Thyroid gland (tissue), 4 donors: ENCODE data around the gene SHROOM3. TPM values are rescaled to one million over a fixed set of nuclear protein-coding genes. Genes with fewer than 3 reads are reported as not detected.

Experiments
- DNase-seq, 2 donors: peaks; one replicate each; pipeline ENCODE4 v3.0.0-alpha.2; 2019
- H3K27ac ChIP-seq, 3 donors: fragments of 200-600 bp; sonication (generic); 1 replicate in 2 of 3; 2 replicates in 1 of 3; pipeline ENCODE4 v1.5.1; 2016 to 2019; ENCODE audit warnings: mild to moderate bottlenecking in 1 of 3, moderate library complexity in 1 of 3
- H3K27me3 ChIP-seq: fragments of 200-600 bp; sonication (generic); one replicate; pipeline ENCODE4 v1.5.1; 2019
- H3K36me3 ChIP-seq, 2 donors: fragments of 200-600 bp; sonication (generic); one replicate each; pipeline ENCODE4 v1.5.1; 2016 to 2019
- H3K4me1 ChIP-seq, 2 donors: fragments of 200-600 bp; sonication (generic); one replicate each; pipeline ENCODE4 v1.5.1; 2017 to 2019
- H3K4me3 ChIP-seq, 3 donors: fragments of 200-600 bp; sonication (generic); replicated peaks in 1 of 3; 1 replicate in 2 of 3; 2 replicates in 1 of 3; pipeline ENCODE4 v1.5.1; 2016; ENCODE audit warnings: mild to moderate bottlenecking in 1 of 3
- H3K9me3 ChIP-seq: fragments of 200-600 bp; sonication (generic); one replicate; pipeline ENCODE4 v1.5.1; 2017
- CTCF ChIP-seq, 6 experiments: fragments of 200-600 bp in 3 of 6; fragments of 450-650 bp in 3 of 6; sonication (generic) in 3 of 6; IDR thresholded peaks; one replicate each; pipeline ENCODE4 v1.5.1; 2016 to 2019; ENCODE audit warnings: antibody characterized with exemption in 6 of 6, mild to moderate bottlenecking in 2 of 6, inconsistent platforms in 1 of 6, moderate library complexity in 1 of 6
- POLR2A ChIP-seq, 2 donors: fragments of 450-650 bp; IDR thresholded peaks; one replicate each; pipeline ENCODE4 v1.6.1; 2017; ENCODE audit warnings: antibody characterized with exemption in 2 of 2, mild to moderate bottlenecking in 2 of 2, moderate library complexity in 1 of 2
- WGBS, 2 donors: methylation state at CpG; one replicate each; pipeline ENCODE4 v1.1.5; 2017; 5-methylcytosine and 5-hydroxymethylcytosine counted together
- intact Hi-C: fragments of 100-400 bp; cut with DNase I; formaldehyde crosslinking; loops from one replicate; pipeline ENCODE4 v1.15.1; 2023
- total RNA-seq, 4 donors: library from RNA; depleted of rRNA; stranded (reverse); fragments of >200 nt; gene quantifications; one replicate each; pipeline ENCODE4 v1.2.3, GENCODE V29; 2016

Gene SHROOM3
- total RNA-seq, 4 donors from 2014 or later: 41.7 to 77.8 (median 62.0) TPM

- Histone ChIP-seq H3K27ac (peak overlapping the region; percentile 45 to 65 (median 59)), H3K9me3 (no peaks in the 10 kb centered on the region), H3K36me3 (no peaks in the 10 kb centered on the region), H3K4me1 (peaks cover 15 to 28% of the 10 kb centered on the region in 2 donors), H3K27me3 (no peaks in the 10 kb centered on the region), H3K4me3 (no peak overlapping the region)
- no peak for DNase-seq
- no peak for TF ChIP-seq POLR2A (IDR thresholded peaks at IDR 0.05)
- TF ChIP-seq CTCF (IDR thresholded peaks at IDR 0.05): no peak
- intact Hi-C loops: no loop called here
- 73 to 80% methylated on average over 33 to 37 of the region's 37 CpGs for WGBS, 2 donors
These were observed 366.7 kb downstream of the SHROOM3 start for GRCh38 chr4:76801621-76802235.

- Histone ChIP-seq H3K9me3 (no peaks in the 10 kb centered on the region), H3K36me3 (no peaks in the 10 kb centered on the region), H3K4me1 (peaks cover 15 to 28% of the 10 kb centered on the region in 2 donors), H3K27me3 (no peaks in the 10 kb centered on the region), H3K27ac (peak overlapping the region; percentile 45 to 65 (median 59)), H3K4me3 (no peak overlapping the region)
- WGBS, 2 donors: 51 to 59% methylated on average over 20 of the region's 20 CpGs
- intact Hi-C loops: no loop called here
- DNase-seq: peak; percentile 23 to 34
- TF ChIP-seq CTCF (IDR thresholded peaks at IDR 0.05) (no peak), POLR2A (IDR thresholded peaks at IDR 0.05) (no peak)
These were observed 367.4 kb downstream of the SHROOM3 start for GRCh38 chr4:76802236-76803021.

- TF ChIP-seq POLR2A (IDR thresholded peaks at IDR 0.05): no peak
- no peak for TF ChIP-seq CTCF (IDR thresholded peaks at IDR 0.05)
- H3K27me3 ChIP-seq: no peaks in the 10 kb centered on the region
- intact Hi-C loops: no loop called here
- H3K36me3 ChIP-seq: no peaks in the 10 kb centered on the region
- H3K27ac ChIP-seq: peak overlapping the region in 1 of 3 donors; percentile 65
- DNase-seq: peak in 1 of 2 donors; percentile 4
- no peak overlapping the region for H3K4me3 ChIP-seq
- WGBS, 2 donors: 48 to 54% methylated on average over 5 of the region's 5 CpGs
- H3K9me3 ChIP-seq: no peaks in the 10 kb centered on the region
- peaks cover 15 to 28% of the 10 kb centered on the region in 2 donors for H3K4me1 ChIP-seq
These were observed 368.5 kb downstream of the SHROOM3 start for GRCh38 chr4:76803522-76803921.

- intact Hi-C loops: no loop called here
- DNase-seq: no peak
- Histone ChIP-seq H3K27ac (peak overlapping the region in 1 of 3 donors; percentile 65), H3K4me3 (no peak overlapping the region), H3K4me1 (peaks cover 15 to 28% of the 10 kb centered on the region in 2 donors), H3K36me3 (no peaks in the 10 kb centered on the region), H3K9me3 (no peaks in the 10 kb centered on the region), H3K27me3 (no peaks in the 10 kb centered on the region)
- 51 to 57% methylated on average over 5 of the region's 5 CpGs for WGBS, 2 donors
- TF ChIP-seq CTCF (IDR thresholded peaks at IDR 0.05) (no peak), POLR2A (IDR thresholded peaks at IDR 0.05) (no peak)
These were observed 369.1 kb downstream of the SHROOM3 start for GRCh38 chr4:76804096-76804495.

GRCh38 chr4:76806346-76806745, 371.3 kb downstream of the SHROOM3 start:
- DNase-seq: no peak
- peaks cover 15 to 28% of the 10 kb centered on the region in 2 donors for H3K4me1 ChIP-seq
- H3K9me3 ChIP-seq: no peaks in the 10 kb centered on the region
- 76 to 83% methylated on average over 3 of the region's 3 CpGs for WGBS, 2 donors
- no peaks in the 10 kb centered on the region for H3K36me3 ChIP-seq
- no peaks in the 10 kb centered on the region for H3K27me3 ChIP-seq
- intact Hi-C loops: no loop called here
- TF ChIP-seq CTCF (IDR thresholded peaks at IDR 0.05): no peak
- TF ChIP-seq POLR2A (IDR thresholded peaks at IDR 0.05): no peak
- H3K27ac ChIP-seq: no peak overlapping the region
- no peak overlapping the region for H3K4me3 ChIP-seq
